Measurements from ENCODE around the gene TUBB4B. TPM values are rescaled to one million over a fixed set of nuclear protein-coding genes. Genes with fewer than 3 reads are reported as not detected.

TUBB4B gene
- total RNA-seq, 1 experiment from 2014 or later: 180 TPM

- no TSS peak for BruUV-seq (replicated peaks)
- TF ChIP-seq CTCF (IDR thresholded peaks at IDR 0.05; ENCODE audit: unreplicated experiment): no peak
- H3K36me3 Mint-ChIP-seq (ENCODE audit: insufficient read depth, unreplicated experiment): peaks cover 13% of the 10 kb centered on the region
- ChIA-PET CTCF (no interaction called here), POLR2A (no interaction called here)
- no peak for DNase-seq (ENCODE audit: unreplicated experiment)
- H3K27me3 Mint-ChIP-seq (ENCODE audit: insufficient read depth, unreplicated experiment): no peaks in the 10 kb centered on the region
- intact Hi-C loops (cut with micrococcal nuclease): no loop called here
- H3K27ac Mint-ChIP-seq (ENCODE audit: low read depth, unreplicated experiment): no peak overlapping the region
- H3K9me3 Mint-ChIP-seq (ENCODE audit: unreplicated experiment): no peaks in the 10 kb centered on the region
- no peak overlapping the region for H3K4me3 Mint-ChIP-seq (ENCODE audit: unreplicated experiment)
- peaks cover 12% of the 10 kb centered on the region for H3K4me1 Mint-ChIP-seq (ENCODE audit: insufficient read depth, unreplicated experiment)
Measured at GRCh38 chr9:137279741-137280473, 38.8 kb downstream of the TUBB4B start.

GRCh38 chr9:137280474-137281344, 39.6 kb downstream of the TUBB4B start:
- CTCF ChIA-PET: no interaction called here
- no peak overlapping the region for H3K27ac Mint-ChIP-seq (ENCODE audit: low read depth, unreplicated experiment)
- H3K27me3 Mint-ChIP-seq (ENCODE audit: insufficient read depth, unreplicated experiment): no peaks in the 10 kb centered on the region
- H3K4me3 Mint-ChIP-seq (ENCODE audit: unreplicated experiment): no peak overlapping the region
- intact Hi-C loops (cut with micrococcal nuclease): no loop called here
- POLR2A ChIA-PET: no interaction called here
- TF ChIP-seq CTCF (IDR thresholded peaks at IDR 0.05; ENCODE audit: unreplicated experiment): no peak
- BruUV-seq (replicated peaks): no TSS peak
- H3K9me3 Mint-ChIP-seq (ENCODE audit: unreplicated experiment): no peaks in the 10 kb centered on the region
- peaks cover 12% of the 10 kb centered on the region for H3K4me1 Mint-ChIP-seq (ENCODE audit: insufficient read depth, unreplicated experiment)
- DNase-seq (ENCODE audit: unreplicated experiment): no peak
- peaks cover 13% of the 10 kb centered on the region for H3K36me3 Mint-ChIP-seq (ENCODE audit: insufficient read depth, unreplicated experiment)

GRCh38 chr9:137281345-137282116, 40.4 kb downstream of the TUBB4B start:
- no peak overlapping the region for H3K4me3 Mint-ChIP-seq (ENCODE audit: unreplicated experiment)
- no peaks in the 10 kb centered on the region for H3K9me3 Mint-ChIP-seq (ENCODE audit: unreplicated experiment)
- H3K36me3 Mint-ChIP-seq (ENCODE audit: insufficient read depth, unreplicated experiment): peaks cover 13% of the 10 kb centered on the region
- DNase-seq (ENCODE audit: unreplicated experiment): no peak
- intact Hi-C loops (cut with micrococcal nuclease): no loop called here
- no TSS peak for BruUV-seq (replicated peaks)
- POLR2A ChIA-PET: no interaction called here
- TF ChIP-seq CTCF (IDR thresholded peaks at IDR 0.05; ENCODE audit: unreplicated experiment): no peak
- CTCF ChIA-PET: interaction anchor here (1.2 kb wide), 1 partner anchor 164 kb away, joined by 3 read pairs; no protein-coding TSS in a partner anchor
- no peak overlapping the region for H3K27ac Mint-ChIP-seq (ENCODE audit: low read depth, unreplicated experiment)
- peaks cover 12% of the 10 kb centered on the region for H3K4me1 Mint-ChIP-seq (ENCODE audit: insufficient read depth, unreplicated experiment)
- H3K27me3 Mint-ChIP-seq (ENCODE audit: insufficient read depth, unreplicated experiment): no peaks in the 10 kb centered on the region

Measured in MCF 10A (cell line).